ENCODE results near the gene JMJD1C.

Gene JMJD1C

DNA sequence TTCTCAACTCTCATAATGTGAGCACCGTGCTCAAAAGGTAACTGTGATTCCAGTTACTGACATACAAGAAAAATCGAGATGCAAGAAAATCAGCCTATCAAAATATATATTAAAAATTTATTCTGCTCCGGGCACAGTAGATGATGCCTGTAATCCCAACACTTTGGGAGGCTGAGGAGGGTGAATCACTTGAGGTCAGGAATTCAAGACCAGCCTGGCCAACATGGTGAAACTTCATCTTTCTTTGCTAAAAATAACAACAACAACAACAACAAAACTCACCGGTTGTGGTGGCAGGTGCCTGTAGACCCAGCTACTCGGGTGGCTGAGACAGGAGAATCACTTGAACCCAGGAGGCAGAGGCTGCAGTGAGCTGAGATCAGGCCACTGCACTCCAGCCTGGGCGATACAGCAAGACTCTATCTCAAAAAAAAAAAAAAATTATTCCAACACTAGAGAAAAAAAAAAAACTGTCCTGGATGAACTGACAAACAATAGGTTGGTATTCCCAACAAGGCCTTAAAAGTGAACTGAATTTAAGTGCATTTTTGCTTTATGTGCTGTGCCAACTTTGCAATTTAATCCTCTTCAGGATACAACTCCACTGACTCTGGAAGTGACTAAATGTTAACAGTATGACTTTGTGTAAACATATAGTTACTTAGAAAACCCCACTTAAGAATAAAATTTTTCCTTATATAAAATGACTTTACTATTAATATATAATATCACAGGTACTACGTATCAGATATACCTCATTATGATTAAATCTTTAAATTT is 51.1 kb downstream of the JMJD1C start:
- CTCF ChIA-PET, result no interaction called here
- no peaks in the 10 kb centered on the region for H3K27me3 Mint-ChIP-seq

DNA sequence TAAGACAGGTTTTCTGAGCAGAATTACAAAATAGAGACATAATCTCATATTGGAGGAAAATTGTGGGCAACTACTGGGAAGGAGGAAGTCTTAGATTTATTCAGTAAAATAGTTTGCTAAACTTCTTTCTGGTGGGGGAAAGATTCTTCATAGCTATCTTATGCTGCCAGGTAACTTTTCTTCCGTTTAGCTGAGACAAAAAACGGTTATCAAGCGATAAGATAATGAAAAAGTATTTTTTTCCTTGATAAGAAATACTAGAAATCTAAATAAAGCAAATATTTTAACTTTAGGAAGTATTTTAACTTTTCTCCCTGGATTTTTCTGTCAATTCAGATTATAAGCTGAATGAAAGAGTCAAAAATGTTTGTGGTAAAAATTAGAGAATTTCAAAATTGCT is 52.3 kb downstream of the JMJD1C start:
- DNase-seq, result no peak
- peaks cover 10% of the 10 kb centered on the region for H3K4me1 Mint-ChIP-seq
- CTCF ChIA-PET, result no interaction called here
- no peaks in the 10 kb centered on the region for H3K36me3 Mint-ChIP-seq
- H3K9me3 Mint-ChIP-seq, result no peaks in the 10 kb centered on the region
- no peak overlapping the region for H3K27ac Mint-ChIP-seq
- H3K4me3 Mint-ChIP-seq, result no peak overlapping the region
- H3K27me3 Mint-ChIP-seq, result no peaks in the 10 kb centered on the region

More for the DNA sequence above, 51.1 kb downstream of the JMJD1C start:
- Mint-ChIP-seq H3K4me1 (peaks cover 10% of the 10 kb centered on the region), H3K36me3 (no peaks in the 10 kb centered on the region), H3K4me3 (no peak overlapping the region), H3K9me3 (no peaks in the 10 kb centered on the region), H3K27ac (no peak overlapping the region)
- no peak for DNase-seq

DNA sequence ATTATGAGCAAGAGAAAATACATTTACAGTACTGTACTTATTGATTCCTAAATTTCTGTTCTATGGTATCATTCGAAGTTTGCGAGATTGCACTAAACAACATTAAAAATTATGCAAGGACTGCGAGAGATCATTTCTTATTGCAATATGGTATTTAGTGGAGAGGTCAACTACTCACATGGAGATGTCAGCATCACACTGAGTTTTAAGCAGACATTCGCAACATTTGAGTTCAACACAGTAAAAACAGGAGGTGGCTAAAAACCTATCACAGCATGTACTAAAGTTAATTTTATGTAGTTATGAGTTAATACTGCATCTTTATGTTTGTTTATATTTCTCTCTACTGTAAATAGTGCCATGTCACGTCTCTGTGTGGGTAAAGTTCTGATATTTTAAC is 53.5 kb downstream of the JMJD1C start:
- Mint-ChIP-seq H3K4me1 (peaks cover 10% of the 10 kb centered on the region), H3K27ac (no peak overlapping the region), H3K4me3 (no peak overlapping the region), H3K9me3 (no peaks in the 10 kb centered on the region), H3K27me3 (no peaks in the 10 kb centered on the region), H3K36me3 (no peaks in the 10 kb centered on the region)
- DNase-seq, result no peak
- CTCF ChIA-PET, result interaction anchor here (0.7 kb wide), 1 partner anchor 64 kb away, joined by 3 read pairs; no protein-coding TSS in a partner anchor

- CTCF ChIA-PET, result no interaction called here
- DNase-seq, result no peak
- Mint-ChIP-seq H3K27me3 (no peaks in the 10 kb centered on the region), H3K4me1 (peaks cover 5% of the 10 kb centered on the region), H3K9me3 (no peaks in the 10 kb centered on the region), H3K27ac (no peak overlapping the region), H3K36me3 (peaks cover 5% of the 10 kb centered on the region), H3K4me3 (no peak overlapping the region)
Measured at GRCh38 chr10:63410633-63411032, 55.1 kb downstream of the JMJD1C start.

GRCh38 chr10:63409465-63410027 is 56.2 kb downstream of the JMJD1C start:
- H3K4me1 Mint-ChIP-seq, result peaks cover 3% of the 10 kb centered on the region
- H3K9me3 Mint-ChIP-seq, result no peaks in the 10 kb centered on the region
- no peak for DNase-seq
- peaks cover 5% of the 10 kb centered on the region for H3K36me3 Mint-ChIP-seq
- H3K4me3 Mint-ChIP-seq, result no peak overlapping the region
- no peaks in the 10 kb centered on the region for H3K27me3 Mint-ChIP-seq
- CTCF ChIA-PET, result no interaction called here
- no peak overlapping the region for H3K27ac Mint-ChIP-seq

DNA sequence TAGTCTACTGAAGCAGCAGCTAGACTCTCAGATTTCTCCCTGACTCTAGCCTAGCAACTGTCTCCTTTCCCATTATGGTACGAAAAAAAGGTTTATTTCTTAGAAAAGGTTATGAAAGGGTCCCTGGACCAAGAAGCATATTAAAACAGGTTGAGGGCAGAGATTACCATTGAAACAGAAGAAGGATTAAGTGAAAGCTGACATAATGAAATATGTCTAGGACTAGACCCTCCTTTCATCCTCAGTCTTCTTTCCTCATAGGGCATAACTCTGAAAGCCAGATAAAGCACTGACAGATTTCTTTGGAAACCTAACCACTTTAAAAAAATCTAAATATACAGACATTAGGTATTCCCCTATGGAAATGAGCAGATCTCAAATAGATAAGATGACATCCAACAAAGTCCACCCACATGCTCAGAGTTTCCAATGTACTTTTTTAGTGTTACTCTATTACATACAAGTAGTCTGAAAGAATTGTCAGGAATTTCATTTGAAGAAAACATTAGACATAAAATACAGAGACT is 58.6 kb downstream of the JMJD1C start:
- Mint-ChIP-seq H3K27ac (no peak overlapping the region), H3K27me3 (no peaks in the 10 kb centered on the region), H3K36me3 (peaks cover 5% of the 10 kb centered on the region), H3K4me1 (peaks cover 3% of the 10 kb centered on the region), H3K9me3 (no peaks in the 10 kb centered on the region), H3K4me3 (no peak overlapping the region)
- CTCF ChIA-PET, result no interaction called here
- no peak for DNase-seq

DNA sequence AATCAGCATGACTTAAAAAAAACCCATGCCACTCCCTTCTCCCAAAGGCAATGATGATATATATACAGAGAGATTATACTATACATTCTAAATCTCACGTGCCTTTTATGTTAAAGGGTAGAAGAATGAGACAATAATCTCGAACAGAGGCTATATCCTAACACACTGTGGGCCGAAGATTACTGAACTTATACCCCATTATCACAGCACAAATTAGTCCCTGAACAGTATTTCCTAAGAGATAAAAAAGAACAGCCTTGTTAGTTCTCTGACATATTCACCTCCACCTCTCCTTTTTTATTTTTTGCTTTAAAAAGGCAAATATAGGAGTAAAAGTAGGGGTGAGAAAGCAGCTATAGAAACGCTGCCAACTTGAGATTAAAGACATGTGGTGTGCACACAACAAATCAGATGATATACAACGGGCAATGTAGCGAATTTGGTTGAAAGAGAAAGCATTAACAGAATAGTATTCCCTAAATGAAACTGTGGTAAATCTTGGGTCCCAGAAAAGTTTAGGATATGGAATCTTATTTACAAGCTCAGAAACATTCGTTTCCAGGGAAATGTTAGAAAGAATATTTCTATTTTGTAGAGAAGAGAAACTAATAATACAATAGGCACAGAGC is 69.5 kb downstream of the JMJD1C start:
- Mint-ChIP-seq H3K36me3 (peaks cover 10% of the 10 kb centered on the region), H3K27me3 (no peaks in the 10 kb centered on the region), H3K27ac (no peak overlapping the region), H3K4me3 (no peak overlapping the region), H3K9me3 (peaks cover 6% of the 10 kb centered on the region), H3K4me1 (peaks cover 13% of the 10 kb centered on the region)
- CTCF ChIA-PET, result no interaction called here
- DNase-seq, result no peak

DNA sequence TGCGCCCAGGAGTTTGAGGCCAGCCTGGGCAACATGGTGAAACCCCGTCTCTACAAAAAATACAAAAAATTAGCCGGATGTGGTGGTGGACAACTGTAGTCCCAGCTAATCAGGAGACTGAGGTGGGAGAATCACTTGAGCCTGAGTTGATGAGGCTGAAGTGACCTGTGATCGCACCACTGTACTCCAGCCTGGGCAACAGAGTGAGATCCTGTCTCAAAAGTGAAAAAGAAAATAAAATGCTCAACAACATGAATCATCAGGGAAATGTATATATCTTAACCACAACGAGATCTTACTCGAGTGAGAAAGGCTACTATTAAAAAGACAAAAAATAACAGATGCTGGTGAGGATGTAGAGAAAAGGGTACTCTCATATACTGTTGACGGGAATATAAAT is 72.7 kb downstream of the JMJD1C start:
- no peak for DNase-seq
- Mint-ChIP-seq H3K4me1 (peaks cover 40% of the 10 kb centered on the region), H3K27ac (no peak overlapping the region), H3K27me3 (no peaks in the 10 kb centered on the region), H3K4me3 (no peak overlapping the region), H3K9me3 (peaks cover 19% of the 10 kb centered on the region), H3K36me3 (peaks cover 26% of the 10 kb centered on the region)
- CTCF ChIA-PET, result no interaction called here

GRCh38 chr10:63392224-63392623 is 73.6 kb downstream of the JMJD1C start:
- peaks cover 19% of the 10 kb centered on the region for H3K9me3 Mint-ChIP-seq

GRCh38 chr10:63391812-63392211 is 74.0 kb downstream of the JMJD1C start:
- CTCF ChIA-PET, result no interaction called here
- H3K27me3 Mint-ChIP-seq, result no peaks in the 10 kb centered on the region
- peaks cover 19% of the 10 kb centered on the region for H3K9me3 Mint-ChIP-seq
- H3K4me3 Mint-ChIP-seq, result no peak overlapping the region
- peaks cover 52% of the 10 kb centered on the region for H3K4me1 Mint-ChIP-seq
- DNase-seq, result no peak
- peak overlapping the region; percentile 17 for H3K27ac Mint-ChIP-seq
- peaks cover 29% of the 10 kb centered on the region for H3K36me3 Mint-ChIP-seq

More at GRCh38 chr10:63392224-63392623, 73.6 kb downstream of the JMJD1C start:
- H3K27ac Mint-ChIP-seq, result peak overlapping the region; percentile 17
- peaks cover 26% of the 10 kb centered on the region for H3K36me3 Mint-ChIP-seq
- no peaks in the 10 kb centered on the region for H3K27me3 Mint-ChIP-seq
- peaks cover 48% of the 10 kb centered on the region for H3K4me1 Mint-ChIP-seq
- CTCF ChIA-PET, result no interaction called here
- H3K4me3 Mint-ChIP-seq, result no peak overlapping the region
- no peak for DNase-seq

- no peak overlapping the region for H3K27ac Mint-ChIP-seq
- no peak for DNase-seq
- H3K4me3 Mint-ChIP-seq, result no peak overlapping the region
- H3K4me1 Mint-ChIP-seq, result peaks cover 58% of the 10 kb centered on the region
- H3K27me3 Mint-ChIP-seq, result no peaks in the 10 kb centered on the region
- H3K9me3 Mint-ChIP-seq, result peaks cover 19% of the 10 kb centered on the region
- CTCF ChIA-PET, result no interaction called here
- peaks cover 31% of the 10 kb centered on the region for H3K36me3 Mint-ChIP-seq
Measured at GRCh38 chr10:63390521-63390920, 75.3 kb downstream of the JMJD1C start.

- H3K4me3 Mint-ChIP-seq, result peak overlapping the region; percentile 65
- no peaks in the 10 kb centered on the region for H3K27me3 Mint-ChIP-seq
- peaks cover 27% of the 10 kb centered on the region for H3K36me3 Mint-ChIP-seq
- peaks cover 19% of the 10 kb centered on the region for H3K9me3 Mint-ChIP-seq
- peaks cover 67% of the 10 kb centered on the region for H3K4me1 Mint-ChIP-seq
- DNase-seq, result no peak
- CTCF ChIA-PET, result interaction anchor here (0.5 kb wide), 1 partner anchor 364 kb away, joined by 4 read pairs; no protein-coding TSS in a partner anchor
- peak overlapping the region; percentile 84 for H3K27ac Mint-ChIP-seq
Measured at GRCh38 chr10:63388421-63389031, 77.3 kb downstream of the JMJD1C start.

- Mint-ChIP-seq H3K4me3 (no peak overlapping the region), H3K4me1 (peaks cover 45% of the 10 kb centered on the region), H3K9me3 (peaks cover 6% of the 10 kb centered on the region), H3K36me3 (peaks cover 16% of the 10 kb centered on the region), H3K27me3 (no peaks in the 10 kb centered on the region), H3K27ac (no peak overlapping the region)
- no peak for DNase-seq
- CTCF ChIA-PET, result no interaction called here
Measured at GRCh38 chr10:63385254-63385653, 80.5 kb downstream of the JMJD1C start.

- no peaks in the 10 kb centered on the region for H3K27me3 Mint-ChIP-seq
- CTCF ChIA-PET, result no interaction called here
- peak overlapping the region; percentile 19 for H3K27ac Mint-ChIP-seq
- no peak for DNase-seq
- no peaks in the 10 kb centered on the region for H3K9me3 Mint-ChIP-seq
- peaks cover 40% of the 10 kb centered on the region for H3K4me1 Mint-ChIP-seq
- peaks cover 14% of the 10 kb centered on the region for H3K36me3 Mint-ChIP-seq
- H3K4me3 Mint-ChIP-seq, result no peak overlapping the region
Measured at GRCh38 chr10:63384675-63385074, 81.1 kb downstream of the JMJD1C start.
